Breast epithelium (tissue), 3 donors: ENCODE data around the gene PVALEF.

Source experiments
- CTCF ChIP-seq, 3 donors: fragments of 450-650 bp; IDR thresholded peaks; one replicate each; pipeline ENCODE4 v1.5.1; 2016 to 2017; ENCODE audit warnings: antibody characterized with exemption in 3 of 3, mild to moderate bottlenecking in 3 of 3, moderate library complexity in 3 of 3
- POLR2A ChIP-seq: fragments of 450-650 bp; IDR thresholded peaks from one replicate; pipeline ENCODE4 v1.6.1; 2016; ENCODE audit warnings: antibody characterized with exemption, mild to moderate bottlenecking, moderate library complexity
- POLR2AphosphoS5 ChIP-seq, 3 donors: sonication (generic); formaldehyde crosslinking; IDR thresholded peaks; one replicate each; pipeline ENCODE4 v1.6.1; 2017; ENCODE audit warnings: antibody characterized with exemption in 3 of 3

GRCh38 chr17:81203136-81203535 lies 37.8 kb downstream of the PVALEF start:
- TF ChIP-seq CTCF (IDR thresholded peaks at IDR 0.05) (no peak), POLR2AphosphoS5 (IDR thresholded peaks at IDR 0.05) (no peak), POLR2A (no peak)
